GM23248 (cell line): ENCODE results near the gene AGAP2. TPM values are rescaled to one million over a fixed set of nuclear protein-coding genes. Genes with fewer than 3 reads are reported as not detected.

Experiments
- DNase-seq: peaks from one replicate; pipeline ENCODE4 v3.0.0-alpha.2; 2015
- H2AFZ ChIP-seq: fragments of 200-600 bp; sonication (generic); 2 replicates; pipeline ENCODE4 v1.6.1; 2016; ENCODE audit warnings: antibody characterized with exemption
- H3F3A ChIP-seq: fragments of 200-600 bp; sonication (generic); 2 replicates; pipeline ENCODE4 v1.6.1; 2016; ENCODE audit warnings: mild to moderate bottlenecking, antibody characterized with exemption, mixed run types; ENCODE audit not compliant: insufficient read depth
- H3K27ac ChIP-seq: fragments of 200-600 bp; sonication (generic); 2 replicates; pipeline ENCODE4 v1.5.1; 2016; ENCODE audit warnings: mild to moderate bottlenecking
- H3K27me3 ChIP-seq: fragments of 200-600 bp; sonication (generic); replicated peaks from 2 replicates; pipeline ENCODE4 v1.6.1; 2016; ENCODE audit warnings: mild to moderate bottlenecking; ENCODE audit not compliant: insufficient read depth
- H3K36me3 ChIP-seq: fragments of 200-600 bp; sonication (generic); 2 replicates; pipeline ENCODE4 v1.6.1; 2016; ENCODE audit warnings: low read depth, mild to moderate bottlenecking
- H3K4me1 ChIP-seq: fragments of 200-600 bp; sonication (generic); 2 replicates; pipeline ENCODE4 v1.6.1; 2016; ENCODE audit warnings: mild to moderate bottlenecking; ENCODE audit not compliant: insufficient read depth
- H3K4me2 ChIP-seq: fragments of 200-600 bp; sonication (generic); one replicate; pipeline ENCODE4 v1.6.1; 2016; ENCODE audit warnings: mild to moderate bottlenecking; ENCODE audit not compliant: unreplicated experiment
- H3K4me3 ChIP-seq: fragments of 200-600 bp; sonication (generic); 2 replicates; pipeline ENCODE4 v1.5.1; 2016; ENCODE audit warnings: mild to moderate bottlenecking
- H3K79me2 ChIP-seq: fragments of 200-600 bp; sonication (generic); 2 replicates; pipeline ENCODE4 v1.6.1; 2016; ENCODE audit warnings: mild to moderate bottlenecking; ENCODE audit not compliant: insufficient read depth
- H3K9ac ChIP-seq: fragments of 200-600 bp; sonication (generic); 2 replicates; pipeline ENCODE4 v1.6.1; 2016; ENCODE audit warnings: mild to moderate bottlenecking
- H3K9me2 ChIP-seq: fragments of 200-600 bp; sonication (generic); 2 replicates; pipeline ENCODE4 v1.6.1; 2016; ENCODE audit warnings: mixed run types, mild to moderate bottlenecking, moderate library complexity; ENCODE audit not compliant: insufficient read depth
- H3K9me3 ChIP-seq: fragments of 200-600 bp; sonication (generic); one replicate; pipeline ENCODE4 v1.6.1; 2017; ENCODE audit warnings: low read depth
- H4K20me1 ChIP-seq: fragments of 200-600 bp; sonication (generic); 2 replicates; pipeline ENCODE4 v1.6.0; 2016; ENCODE audit not compliant: insufficient read depth
- EZH2 ChIP-seq: fragments of 200-600 bp; sonication (generic); IDR thresholded peaks from 2 replicates; pipeline ENCODE4 v1.6.1; 2018; ENCODE audit warnings: antibody characterized with exemption, mild to moderate bottlenecking; ENCODE audit not compliant: insufficient read depth, poor library complexity, severe bottlenecking
- EZH2phosphoT487 ChIP-seq: fragments of 200-600 bp; sonication (generic); IDR thresholded peaks from 2 replicates; pipeline ENCODE4 v1.6.1; 2018; ENCODE audit warnings: antibody characterized with exemption, moderate library complexity, mild to moderate bottlenecking, low read depth; ENCODE audit not compliant: insufficient read depth
- WGBS, 2 experiments: methylation state at CpG; one replicate each; pipeline ENCODE4 v1.1.6; 2015 to 2017; ENCODE audit warnings: low lambda C conversion rate in 2 of 2, low coverage in 1 of 2; ENCODE audit errors: missing lambda C conversion rate in 2 of 2; 5-methylcytosine and 5-hydroxymethylcytosine counted together
- in situ Hi-C: fragments of 300-500 bp; cut with MboI; formaldehyde crosslinking; loops from 2 replicates; pipeline ENCODE4 v1.15.0; 2020
- polyA plus RNA-seq: library from polyadenylated mRNA; unstranded; fragments of >200 nt; fragmentation: Nextera tagmentation; extraction: Ambion mirVana; gene quantifications from 2 replicates; pipeline ENCODE4 v1.2.1, GENCODE V29; 2016
- total RNA-seq: library from RNA; depleted of rRNA; stranded (reverse); fragments of >200 nt; shearing (Covaris generic); gene quantifications from 2 replicates; pipeline ENCODE4 v1.2.3, GENCODE V29; 2014

Gene AGAP2
- total and polyA plus RNA-seq, 2 experiments from 2014 or later, result not detected

DNA sequence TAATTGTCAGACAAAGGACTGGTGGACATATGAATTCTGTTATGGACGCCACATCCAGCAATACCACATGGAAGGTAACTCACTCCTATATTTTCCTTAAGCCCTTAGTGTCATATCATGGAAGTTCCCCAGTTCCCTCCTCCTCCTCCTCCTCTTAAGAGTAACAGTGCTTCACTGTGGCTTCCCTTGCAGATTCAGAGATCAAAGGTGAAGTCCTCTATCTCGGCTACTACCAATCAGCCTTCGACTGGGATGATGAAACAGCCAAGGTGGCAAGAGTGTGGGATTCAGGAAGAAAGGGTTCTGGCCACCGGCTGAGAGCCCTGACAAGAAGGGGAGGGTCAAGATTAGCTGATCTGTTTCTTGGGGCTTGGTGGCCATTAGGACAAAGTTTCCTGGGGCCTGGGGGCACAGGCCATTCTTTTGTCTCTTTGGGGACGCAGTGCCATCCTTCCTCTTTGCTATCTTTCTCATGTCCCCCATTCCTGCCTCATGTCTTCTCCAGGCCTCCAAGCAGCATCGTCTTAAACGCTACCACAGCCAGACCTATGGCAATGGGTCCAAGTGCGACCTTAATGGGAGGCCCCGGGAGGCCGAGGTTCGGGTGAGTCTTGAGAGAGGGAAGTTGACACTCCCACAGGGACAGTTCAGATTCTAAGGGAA lies 42.6 kb downstream of the AGAP2 start:
- 93 to 97% methylated on average over 11 of the region's 11 CpGs for WGBS, 2 experiments
- Histone ChIP-seq H3K36me3 (peaks cover 14% of the 10 kb centered on the region; the same call in 1 of the 2 replicates), H3K4me2 (no peak overlapping the region), H3K9me3 (no peaks in the 10 kb centered on the region), H2AFZ (no peak overlapping the region), H3F3A (no peaks in the 10 kb centered on the region), H3K27ac (no peak overlapping the region), H3K79me2 (peaks cover 18% of the 10 kb centered on the region), H3K9ac (no peak overlapping the region), H3K9me2 (no peaks in the 10 kb centered on the region), H3K27me3 (no peaks in the 10 kb centered on the region), H3K4me3 (no peak overlapping the region), H4K20me1 (no peaks in the 10 kb centered on the region), H3K4me1 (peaks cover 8% of the 10 kb centered on the region)
- no peak for DNase-seq
- in situ Hi-C loops, result no loop called here
- TF ChIP-seq EZH2phosphoT487 (no peak), EZH2 (no peak)

DNA sequence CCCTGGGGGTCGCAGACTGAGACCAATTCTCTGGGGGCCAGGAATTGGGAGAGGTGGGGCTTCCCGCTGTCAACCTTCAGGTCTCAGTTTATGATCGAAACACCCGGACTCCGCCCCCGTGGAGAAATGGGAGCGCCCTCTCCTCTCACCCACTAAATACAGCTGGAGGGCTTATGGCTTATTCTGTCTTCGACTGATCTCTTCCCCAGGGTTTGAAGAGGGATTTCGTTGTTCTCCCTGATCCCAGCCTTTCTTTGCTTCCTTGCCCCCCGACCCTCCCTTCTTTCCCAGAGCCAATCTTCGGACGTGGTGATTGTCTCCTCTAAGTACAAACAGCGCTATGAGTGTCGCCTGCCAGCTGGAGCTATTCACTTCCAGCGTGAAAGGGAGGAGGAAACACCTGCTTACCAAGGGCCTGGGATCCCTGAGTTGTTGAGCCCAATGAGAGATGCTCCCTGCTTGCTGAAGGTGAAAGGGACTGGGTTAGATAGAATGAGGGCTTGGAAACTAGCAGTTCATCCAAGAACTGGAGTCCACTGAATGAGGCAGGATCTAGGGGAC lies 44.0 kb downstream of the AGAP2 start:
- no peaks in the 10 kb centered on the region for H3K9me3 ChIP-seq
- peak overlapping the region; percentile 95 for H3K4me3 ChIP-seq
- peak; percentile 46 for DNase-seq
- peaks cover 8% of the 10 kb centered on the region for H3K4me1 ChIP-seq
- H4K20me1 ChIP-seq, result no peaks in the 10 kb centered on the region
- no peaks in the 10 kb centered on the region for H3K27me3 ChIP-seq
- H3K36me3 ChIP-seq, result peaks cover 14% of the 10 kb centered on the region; the same call in 1 of the 2 replicates
- in situ Hi-C loops, result no loop called here
- peaks cover 18% of the 10 kb centered on the region for H3K79me2 ChIP-seq
- TF ChIP-seq EZH2phosphoT487, result no peak
- no peak for TF ChIP-seq EZH2
- H3F3A ChIP-seq, result no peaks in the 10 kb centered on the region
- H3K27ac ChIP-seq, result peak overlapping the region; percentile 56
- 1% methylated on average over 15 of the region's 15 CpGs for WGBS, 2 experiments
- peak overlapping the region; percentile 96 for H3K9ac ChIP-seq
- no peaks in the 10 kb centered on the region for H3K9me2 ChIP-seq
- peak overlapping the region; percentile 99 for H3K4me2 ChIP-seq
- peak overlapping the region; percentile 93 for H2AFZ ChIP-seq

DNA sequence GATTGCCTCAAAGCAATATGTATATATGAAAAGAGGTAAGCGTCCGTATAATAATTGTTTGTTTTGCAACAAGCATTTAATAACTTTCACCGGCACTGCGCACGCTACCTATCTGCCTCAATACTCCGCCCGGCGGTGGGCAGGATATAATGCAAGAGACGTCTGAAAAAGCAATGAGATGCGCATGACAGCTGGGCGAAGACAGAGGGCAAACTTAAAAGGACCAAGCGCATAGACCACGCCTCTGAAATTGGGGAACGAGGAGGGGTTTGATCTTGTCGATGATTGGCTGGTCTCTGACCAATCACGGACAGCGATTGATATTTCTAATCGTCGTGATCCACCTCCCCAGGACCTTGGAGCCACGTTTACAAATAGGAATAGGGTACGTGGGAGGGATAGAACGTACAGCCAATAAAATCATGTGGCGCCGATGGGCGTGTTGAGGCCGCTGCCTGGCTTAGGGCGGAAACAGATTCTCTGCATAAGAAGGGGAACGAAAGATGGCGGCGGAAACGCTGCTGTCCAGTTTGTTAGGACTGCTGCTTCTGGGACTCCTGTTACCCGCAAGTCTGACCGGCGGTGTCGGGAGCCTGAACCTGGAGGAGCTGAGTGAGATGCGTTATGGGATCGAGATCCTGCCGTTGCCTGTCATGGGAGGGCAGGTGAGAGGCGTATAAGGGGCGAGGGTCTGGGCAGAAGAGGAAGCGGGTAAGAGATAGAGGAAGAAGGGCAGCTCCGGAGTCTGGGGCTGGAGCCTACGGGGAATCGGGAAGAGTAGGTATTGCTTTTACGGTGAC lies 44.7 kb downstream of the AGAP2 start, which contains the start of gene OS9:
OS9 (plus strand) TSS at position 474 of the 800 bp plus-strand sequence; CDS start at position 504, 30 bp downstream.
- in situ Hi-C loops, result no loop called here
- TF ChIP-seq EZH2 (no peak), EZH2phosphoT487 (no peak)
- DNase-seq, result peak; percentile 99
- H3K79me2 ChIP-seq, result peaks cover 18% of the 10 kb centered on the region
- no peaks in the 10 kb centered on the region for H4K20me1 ChIP-seq
- H3K4me1 ChIP-seq, result peaks cover 8% of the 10 kb centered on the region
- no peaks in the 10 kb centered on the region for H3K9me3 ChIP-seq
- peak within 1 kb of the TSS; percentile 93 for H2AFZ ChIP-seq
- peak within 1 kb of the TSS; percentile 56 for H3K27ac ChIP-seq
- 1% methylated on average over 45 of the region's 45 CpGs for WGBS, 2 experiments
- peak within 1 kb of the TSS; percentile 96 for H3K9ac ChIP-seq
- peak within 1 kb of the TSS; percentile 99 for H3K4me2 ChIP-seq
- no peaks in the 10 kb centered on the region for H3F3A ChIP-seq
- H3K4me3 ChIP-seq, result peak within 1 kb of the TSS; percentile 95
- peaks cover 14% of the 10 kb centered on the region; the same call in 1 of the 2 replicates for H3K36me3 ChIP-seq
- H3K27me3 ChIP-seq, result no peaks in the 10 kb centered on the region
- H3K9me2 ChIP-seq, result no peaks in the 10 kb centered on the region

DNA sequence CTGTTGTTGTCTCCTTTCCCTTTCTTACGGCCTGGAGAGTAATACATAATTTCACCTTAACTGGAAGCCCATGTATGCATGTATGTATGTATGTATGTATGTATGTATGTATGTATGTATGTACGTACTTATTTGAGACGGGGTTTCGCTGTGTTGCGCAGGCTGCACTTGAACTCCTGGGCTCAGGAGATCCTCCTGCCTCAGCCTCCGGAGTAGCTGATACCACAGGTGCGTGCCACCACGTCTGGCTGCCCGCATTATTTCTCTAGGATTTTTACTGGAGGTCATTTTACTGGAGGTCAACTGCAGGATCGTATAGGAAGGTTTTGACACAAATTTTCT lies 45.3 kb downstream of the AGAP2 start:
- in situ Hi-C loops, result no loop called here
- Histone ChIP-seq H3K4me2 (peak overlapping the region; percentile 73), H3K9me2 (no peaks in the 10 kb centered on the region), H3F3A (no peaks in the 10 kb centered on the region), H3K9ac (no peak overlapping the region), H3K4me3 (peak overlapping the region; percentile 48), H4K20me1 (no peaks in the 10 kb centered on the region), H3K4me1 (peaks cover 8% of the 10 kb centered on the region), H3K36me3 (peaks cover 13% of the 10 kb centered on the region; the same call in 1 of the 2 replicates), H3K27ac (no peak overlapping the region), H3K27me3 (no peaks in the 10 kb centered on the region), H3K79me2 (peaks cover 18% of the 10 kb centered on the region), H2AFZ (peak overlapping the region; percentile 70), H3K9me3 (no peaks in the 10 kb centered on the region)
- TF ChIP-seq EZH2phosphoT487 (no peak), EZH2 (no peak)
- 30 to 39% methylated on average over 10 of the region's 10 CpGs for WGBS, 2 experiments
- DNase-seq, result no peak
